COLO668 (cell line): Measurements from ENCODE around the gene TRIM62.
A peak's percentile ranks its signal among the peaks of the same experiment; 100 is the strongest.

Experiments used
- DNase-seq: peaks from one replicate; lab custom pipeline; 2025; ENCODE audit not compliant: unreplicated experiment; lab: John Stamatoyannopoulos, UW

The TRIM62 gene

DNA sequence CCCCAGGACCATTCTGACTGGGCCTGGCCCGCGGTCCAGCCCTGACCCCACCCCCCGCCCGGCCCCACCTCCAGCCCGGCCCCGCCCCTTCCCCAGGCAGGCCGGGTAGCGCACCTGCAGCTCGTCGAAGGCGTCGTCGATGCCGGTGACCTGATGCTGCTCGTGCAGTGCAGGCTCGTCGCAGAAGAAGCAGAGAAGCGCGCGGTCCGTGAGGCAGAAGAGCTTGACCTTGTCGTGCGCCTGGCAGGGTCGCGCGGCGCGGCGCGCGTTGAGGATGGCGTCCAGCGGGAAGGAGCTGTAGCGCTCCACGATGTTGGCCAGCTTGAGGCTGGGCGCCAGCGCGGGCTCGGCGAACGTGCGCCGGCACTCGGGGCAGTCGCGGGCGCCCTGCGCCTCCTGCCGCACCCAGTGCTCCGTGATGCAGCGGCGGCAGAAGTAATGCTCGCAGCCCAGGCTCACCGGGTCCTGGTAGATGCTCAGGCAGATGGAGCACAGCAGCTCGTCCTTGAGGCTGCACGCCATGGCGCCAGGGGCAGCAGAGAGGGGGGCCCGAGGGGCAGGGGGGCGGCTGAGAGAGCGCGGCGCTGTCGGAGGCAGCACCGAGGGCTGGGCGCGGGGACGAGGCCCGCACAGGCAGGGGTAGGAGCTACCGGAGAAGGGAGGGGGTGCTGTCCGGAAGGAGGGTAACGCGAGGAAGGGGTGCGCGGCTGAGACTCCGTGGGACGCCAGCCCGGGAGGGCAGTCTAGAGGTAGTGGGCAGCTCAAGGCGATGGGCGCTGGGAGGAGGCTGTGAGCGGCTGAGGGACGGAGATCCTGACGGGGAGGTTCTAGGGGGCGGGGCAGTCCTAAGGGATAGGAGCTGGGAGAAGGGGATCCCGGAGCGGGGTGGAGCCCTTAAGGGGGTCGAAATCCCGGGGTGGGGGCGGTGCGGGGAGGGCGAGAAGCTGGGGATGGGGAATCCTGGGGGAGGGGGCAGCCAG lies 642 bp downstream of the TRIM62 start:
- peak; percentile 99 for DNase-seq

DNA sequence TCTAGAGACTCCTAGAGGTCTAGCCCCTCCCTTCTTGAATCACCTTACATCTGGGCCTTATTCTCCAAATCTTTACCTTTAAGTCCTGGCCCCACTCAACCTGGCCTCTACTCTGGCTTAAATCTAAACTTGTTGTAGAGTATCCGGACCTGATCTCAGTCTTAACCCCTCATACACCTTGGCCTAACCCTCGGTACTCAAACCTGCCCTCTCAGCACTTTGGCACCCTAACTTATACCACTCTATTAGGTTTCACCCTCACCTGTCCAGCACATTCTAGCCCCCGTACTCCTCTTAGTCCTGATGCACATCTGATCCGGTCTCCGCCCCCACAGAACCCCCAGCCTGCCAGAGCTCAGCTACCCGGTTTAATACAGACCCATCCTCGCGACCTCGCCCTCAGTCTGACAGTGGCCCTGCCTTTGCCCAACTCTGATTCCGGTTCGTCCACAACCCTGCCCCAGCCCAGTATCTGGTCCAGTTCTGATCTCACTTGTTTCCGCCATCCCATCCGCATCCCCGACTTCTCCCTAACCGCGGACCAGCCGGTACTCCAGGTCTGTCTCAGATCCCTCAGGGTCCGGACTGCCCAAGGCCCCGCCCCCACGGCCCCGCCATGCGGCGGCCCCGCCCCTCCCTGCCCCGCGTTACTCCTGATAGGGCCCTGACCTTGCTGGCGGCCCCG lies 1.5 kb downstream of the TRIM62 start:
- DNase-seq, result no peak

DNA sequence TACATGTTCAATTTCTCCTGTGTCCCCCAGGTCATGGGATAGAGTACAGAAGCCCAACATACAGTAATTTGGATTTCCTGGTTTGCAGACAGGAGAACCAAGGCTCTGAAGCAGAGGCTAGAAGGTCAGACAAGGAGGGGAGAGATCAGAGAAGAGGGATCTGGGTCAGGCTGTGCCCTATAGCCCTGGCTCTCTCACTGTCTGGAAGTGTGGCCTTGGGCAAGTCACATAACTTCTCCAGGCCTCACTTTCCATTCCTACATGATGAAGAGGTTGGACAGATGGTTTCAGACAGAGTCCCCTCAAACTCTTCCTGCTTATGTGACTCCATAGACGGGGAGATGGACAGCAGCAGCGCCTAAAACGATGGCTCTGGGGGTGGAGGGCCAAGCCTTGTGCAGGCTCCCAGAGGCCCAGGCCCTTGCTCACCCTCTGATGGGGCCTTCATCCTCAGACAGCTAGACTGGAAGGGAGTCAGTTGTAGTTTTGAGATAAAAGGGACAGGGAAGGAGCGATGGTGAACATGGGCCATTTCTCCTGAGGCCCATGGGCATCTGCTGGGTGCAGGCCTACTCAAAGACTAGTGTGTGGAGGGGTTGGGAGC lies 2.9 kb downstream of the TRIM62 start:
- DNase-seq, result no peak

DNA sequence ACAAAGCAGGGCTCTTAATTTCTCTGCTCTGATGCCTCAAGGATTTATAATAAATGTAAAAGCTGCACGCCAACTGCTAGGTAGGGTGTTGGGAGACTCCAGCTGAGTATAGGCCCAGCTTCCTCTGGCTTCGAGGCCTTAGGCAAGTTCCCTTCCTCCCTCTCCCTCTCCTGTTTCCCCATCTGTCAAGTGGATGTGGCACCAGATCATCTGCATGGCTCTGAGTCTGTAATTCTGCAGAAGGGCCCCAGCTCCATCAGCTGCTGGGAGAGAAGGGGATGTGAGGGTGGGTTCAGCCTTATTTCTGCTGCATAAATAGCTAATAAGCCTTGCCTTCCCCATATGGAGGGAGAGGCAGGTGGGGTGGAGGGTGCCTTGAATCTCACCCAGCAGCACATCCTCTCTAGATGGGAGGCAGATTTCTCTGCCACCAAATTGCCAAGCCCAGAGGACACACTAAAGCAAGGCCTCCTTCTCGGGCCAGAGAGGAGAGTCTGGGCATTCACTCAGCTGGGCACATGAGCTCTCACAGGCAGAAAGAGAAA lies 3.8 kb downstream of the TRIM62 start:
- DNase-seq, result no peak

DNA sequence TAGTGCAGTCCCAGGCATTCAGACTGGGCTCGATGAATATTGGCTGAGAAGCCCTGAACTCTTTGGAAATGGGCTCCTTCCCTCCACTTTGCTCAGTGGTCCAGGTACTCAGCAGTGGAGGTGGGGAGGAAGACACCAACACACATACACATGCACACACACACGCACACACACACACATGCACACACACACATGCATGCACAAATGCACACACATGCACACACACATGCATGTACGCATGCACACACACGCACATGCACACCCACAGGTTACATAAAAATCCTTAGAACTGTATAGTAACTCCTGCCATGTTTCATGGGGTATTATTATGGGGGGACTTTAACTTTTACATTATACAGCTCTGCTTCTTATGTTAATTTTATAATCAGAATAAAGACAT lies 5.0 kb downstream of the TRIM62 start:
- DNase-seq, result no peak

DNA sequence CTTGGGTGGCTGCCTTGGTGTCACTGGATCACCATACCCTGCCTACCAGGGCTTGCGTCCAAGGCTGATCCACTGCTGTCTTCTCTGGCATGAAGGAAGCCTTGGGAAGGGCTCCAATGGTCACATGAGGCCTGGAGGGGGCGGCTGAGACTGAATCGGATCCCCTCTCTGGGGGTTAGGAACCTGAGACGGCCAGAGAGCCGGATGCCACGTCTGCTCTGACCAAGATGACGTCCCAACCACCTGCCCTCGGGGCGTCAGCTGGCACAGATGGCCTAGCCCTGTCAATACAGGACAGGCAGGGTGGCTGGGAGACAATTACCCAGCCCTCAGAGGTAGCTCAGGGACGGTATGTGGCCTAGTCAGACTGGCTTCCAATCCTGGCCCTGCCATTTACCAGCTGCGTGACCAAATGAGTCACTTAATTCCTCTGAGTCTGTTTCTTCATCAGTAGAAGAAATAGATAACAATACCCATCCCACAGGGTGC lies 5.4 kb downstream of the TRIM62 start:
- DNase-seq, result peak; percentile 78

DNA sequence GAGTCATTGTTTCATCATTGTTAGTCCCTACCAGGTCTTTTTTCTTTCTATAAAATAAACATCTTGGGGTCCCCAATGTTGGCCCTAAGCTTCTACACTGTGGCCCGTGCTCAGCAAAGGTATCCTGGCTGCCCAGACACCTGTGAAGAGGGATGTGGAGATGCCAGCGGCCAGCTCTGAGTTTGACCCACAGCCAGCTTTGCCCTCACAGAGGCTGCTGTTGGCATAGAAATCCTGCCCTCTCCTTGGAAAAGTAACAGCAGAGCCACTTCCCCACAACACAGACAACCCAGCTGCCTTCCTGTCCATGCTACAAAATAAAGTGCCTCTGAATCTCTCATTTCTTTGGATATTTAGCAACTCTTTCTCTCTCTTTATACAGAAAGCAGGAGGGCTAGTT lies 6.0 kb downstream of the TRIM62 start:
- DNase-seq, result no peak

DNA sequence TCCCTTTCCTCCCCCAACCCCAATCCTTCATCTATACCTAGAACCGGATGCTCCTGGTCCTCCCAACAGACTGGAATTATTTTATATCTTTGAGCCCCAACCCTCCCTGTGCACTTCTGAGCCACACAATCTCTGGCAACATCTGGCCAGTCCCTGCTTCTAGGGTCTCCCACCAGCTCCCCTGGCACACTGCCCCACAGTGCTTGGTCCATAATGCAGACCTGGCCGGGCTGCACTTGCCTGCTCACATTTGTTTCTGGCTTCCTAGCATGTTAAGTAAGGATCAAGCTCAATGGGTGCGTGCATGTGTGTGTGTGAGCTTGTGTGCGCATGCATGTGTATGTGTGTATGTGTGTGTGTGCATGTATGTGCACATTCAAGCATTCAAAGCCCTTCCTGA lies 8.8 kb downstream of the TRIM62 start:
- no peak for DNase-seq

DNA sequence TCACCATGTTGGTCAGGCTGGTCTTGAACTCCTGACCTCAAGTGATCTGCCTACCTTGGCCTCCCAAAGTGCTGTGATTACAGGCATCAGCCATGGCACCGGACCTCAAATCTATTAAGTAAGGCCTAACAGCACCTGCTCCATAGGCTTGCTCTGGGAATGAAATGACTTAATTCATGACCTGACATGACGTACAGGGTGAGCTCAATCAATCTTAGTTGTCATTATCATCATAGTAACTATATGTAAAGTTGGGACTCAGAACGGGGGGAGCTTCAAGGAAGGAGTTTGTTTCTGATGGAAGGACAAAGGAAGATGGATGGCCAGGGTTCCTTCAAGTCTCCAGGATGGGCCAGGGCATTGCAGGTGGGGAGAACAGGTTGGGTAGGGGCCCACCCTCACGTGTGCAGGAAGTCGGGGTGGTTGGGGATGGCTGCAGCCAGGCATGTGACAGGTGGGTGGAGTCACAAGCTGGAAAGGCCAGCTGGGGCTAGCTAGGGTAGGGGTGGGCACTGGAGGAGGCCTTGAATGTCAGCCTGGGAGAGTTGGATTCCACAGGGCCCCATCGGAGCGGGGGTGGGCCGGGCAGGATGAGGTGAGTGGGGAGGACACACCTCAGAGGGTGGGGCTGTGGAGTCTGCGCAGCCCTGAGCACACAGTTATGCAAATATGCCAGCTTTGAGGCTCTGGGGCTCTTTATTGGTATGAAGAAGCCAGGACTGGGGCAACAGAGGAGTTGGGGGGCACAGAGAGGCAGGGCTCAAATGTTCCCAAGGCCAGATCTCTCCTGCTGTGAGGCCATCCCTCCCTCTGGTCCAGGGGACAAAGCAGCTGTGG lies 9.6 kb downstream of the TRIM62 start:
- no peak for DNase-seq

DNA sequence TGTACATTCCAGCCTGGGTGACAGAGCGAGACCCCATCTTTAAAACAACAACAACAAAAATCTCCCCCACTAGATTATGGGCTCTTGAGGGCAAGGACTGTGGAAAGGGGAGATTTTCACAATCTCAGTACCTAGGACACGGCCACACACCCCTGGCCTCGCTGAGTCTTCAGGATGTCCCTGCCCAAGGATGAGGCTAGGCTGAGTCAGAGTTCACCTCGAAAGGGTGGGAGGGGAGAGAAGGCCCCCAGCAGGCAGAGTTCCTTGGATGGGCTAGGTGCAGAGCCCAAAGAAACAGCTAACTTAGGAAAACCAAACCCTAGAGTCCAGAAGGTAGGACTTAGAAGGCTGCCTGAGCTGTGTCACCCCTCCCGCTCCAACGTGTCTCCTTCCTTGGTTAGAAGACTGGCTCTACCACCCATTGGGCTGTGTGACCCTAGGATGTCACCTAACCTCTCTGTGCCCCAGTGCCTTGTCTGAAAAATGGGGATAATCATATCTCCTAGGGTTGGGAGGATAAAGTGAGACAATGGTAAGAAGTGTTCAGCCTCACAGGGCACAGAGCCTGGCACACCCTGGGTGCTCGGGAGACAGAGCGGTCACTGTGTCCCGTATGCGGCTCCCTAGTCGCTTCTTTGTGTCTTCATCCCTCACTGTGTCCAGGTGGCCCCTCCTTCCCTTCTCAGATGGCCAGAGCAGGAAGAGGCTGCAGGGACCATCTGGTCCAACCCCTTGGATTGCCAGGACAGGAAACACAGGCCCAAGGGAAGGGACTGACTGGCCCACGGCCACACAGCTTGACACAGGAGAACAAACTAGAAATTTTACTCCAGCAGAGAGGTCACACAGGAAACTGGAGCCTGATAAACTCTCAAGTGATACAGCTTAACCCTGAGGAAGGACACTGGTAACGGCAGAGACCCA lies 11.2 kb downstream of the TRIM62 start:
- no peak for DNase-seq

DNA sequence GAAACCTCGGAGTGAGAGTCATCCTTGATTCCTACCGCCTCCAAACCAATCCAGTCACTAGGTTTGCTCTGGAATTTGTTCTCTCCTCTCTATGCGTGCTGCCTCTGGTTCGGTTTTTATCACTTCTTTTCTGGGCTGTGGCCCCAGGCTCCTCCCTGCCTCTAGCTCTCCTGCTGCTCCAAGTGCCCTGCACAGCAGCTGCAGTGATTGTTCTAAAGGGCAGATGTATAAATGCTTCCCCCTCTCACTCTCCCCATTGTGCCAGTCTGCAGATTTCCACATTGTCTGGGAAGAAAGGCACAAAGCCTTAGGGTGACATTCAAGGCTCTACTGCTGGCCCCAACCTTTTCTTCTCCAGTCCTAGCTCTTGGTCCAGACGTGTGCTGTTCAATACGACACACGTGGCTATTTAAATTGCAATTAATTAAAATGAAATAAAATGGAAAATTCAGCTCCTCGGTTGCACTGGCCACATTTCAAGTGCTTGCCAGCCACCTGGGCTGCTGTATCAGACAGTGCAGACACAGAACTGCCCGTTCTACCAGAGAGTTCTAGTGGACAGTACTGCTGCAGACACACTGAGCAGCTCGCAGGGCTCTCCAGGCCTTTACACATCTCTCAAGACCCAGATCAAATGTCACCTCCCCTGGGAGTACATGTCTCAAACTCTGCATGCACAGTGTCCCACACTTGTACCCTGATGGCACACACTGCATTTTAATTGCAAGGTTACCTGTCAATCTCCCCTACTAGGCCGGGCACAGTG lies 12.4 kb downstream of the TRIM62 start:
- DNase-seq, result no peak

DNA sequence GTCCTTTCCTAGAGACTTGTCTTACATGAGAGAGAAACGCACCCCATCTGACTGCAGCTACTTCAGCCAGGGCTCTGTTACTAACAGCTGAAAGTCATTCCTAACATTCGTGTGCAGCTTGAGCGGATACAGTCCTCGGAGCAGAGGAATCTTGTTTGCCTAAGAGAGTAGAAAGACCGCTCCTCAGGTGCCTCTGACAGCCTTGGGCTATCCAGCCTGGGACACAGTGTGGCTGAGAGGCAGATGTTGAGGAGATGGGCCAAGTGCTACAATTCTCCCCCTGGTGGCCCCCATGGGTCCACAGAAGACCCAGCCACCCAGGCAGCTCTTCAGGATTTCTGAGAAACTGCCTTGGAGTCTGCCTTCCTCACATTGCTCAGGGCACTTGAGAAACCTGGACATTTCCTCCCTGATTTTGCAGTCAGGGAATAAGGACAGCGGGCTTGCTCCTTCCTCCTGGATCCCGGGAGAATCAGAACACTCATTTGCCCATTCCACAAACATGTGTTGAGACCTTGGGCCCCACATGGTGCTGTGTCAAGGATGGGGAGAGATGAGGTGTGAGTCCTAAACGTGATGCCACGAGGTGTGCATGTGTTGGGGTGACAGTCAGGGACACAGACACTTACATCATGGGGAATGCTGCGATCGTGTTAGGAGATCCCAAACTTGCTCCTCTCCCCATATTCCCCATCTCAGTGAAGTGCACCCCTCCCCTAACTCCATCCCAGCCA lies 13.1 kb downstream of the TRIM62 start:
- no peak for DNase-seq

DNA sequence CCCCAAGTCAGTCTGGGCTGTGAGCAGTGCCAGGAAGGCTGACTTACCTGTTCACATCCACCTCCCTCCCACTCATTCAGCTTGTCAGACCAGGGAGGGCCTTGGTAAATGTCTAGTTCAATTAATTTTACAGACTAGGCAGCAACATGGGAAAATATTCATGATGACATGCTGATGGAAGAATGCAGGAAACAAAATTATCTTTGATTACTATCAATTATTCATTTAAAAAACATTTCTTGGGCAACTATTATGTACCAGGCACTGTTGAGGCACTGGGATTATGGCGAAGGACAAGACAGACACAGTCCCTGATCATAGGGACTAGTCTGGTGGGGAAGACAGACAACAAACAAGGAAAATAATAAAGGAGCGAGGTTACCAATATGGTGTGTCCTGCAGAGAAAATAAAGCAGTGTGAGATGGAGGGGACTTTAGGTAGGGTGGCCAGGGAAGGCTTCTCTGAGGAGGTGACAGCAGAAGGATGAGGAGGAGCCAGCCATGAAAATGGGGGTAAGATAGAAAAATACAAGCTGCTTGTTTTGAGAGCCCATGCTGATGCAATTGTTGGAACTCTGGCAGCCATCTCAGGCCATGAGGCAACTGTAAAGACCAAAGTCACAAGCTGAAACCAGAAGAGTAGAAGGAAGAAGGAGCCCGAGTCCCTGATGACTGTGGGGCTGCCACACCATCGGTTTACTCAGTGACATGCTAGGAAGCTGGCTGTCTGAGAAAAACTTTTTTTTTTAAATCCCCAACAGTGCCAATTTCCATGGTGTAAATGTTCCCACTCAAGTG lies 14.0 kb downstream of the TRIM62 start:
- no peak for DNase-seq

DNA sequence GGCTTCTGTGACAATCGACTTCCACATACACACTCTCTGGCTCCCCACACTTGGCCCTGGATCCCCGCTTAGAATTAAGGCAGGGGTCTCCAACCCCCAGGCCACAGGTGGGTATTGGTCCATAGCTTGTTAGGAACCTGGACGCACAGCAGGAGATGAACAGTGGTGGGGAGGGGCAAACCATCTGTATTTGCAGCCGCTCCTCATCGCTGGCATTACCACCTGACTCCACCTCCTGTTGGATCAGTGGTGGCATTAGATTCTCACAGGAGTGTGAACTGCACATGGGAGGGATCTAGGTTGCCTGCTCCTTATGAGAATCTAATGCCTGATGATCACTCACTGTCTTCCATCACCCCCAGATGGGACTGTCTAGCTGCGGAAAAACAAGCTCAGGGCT lies 16.0 kb downstream of the TRIM62 start:
- no peak for DNase-seq

DNA sequence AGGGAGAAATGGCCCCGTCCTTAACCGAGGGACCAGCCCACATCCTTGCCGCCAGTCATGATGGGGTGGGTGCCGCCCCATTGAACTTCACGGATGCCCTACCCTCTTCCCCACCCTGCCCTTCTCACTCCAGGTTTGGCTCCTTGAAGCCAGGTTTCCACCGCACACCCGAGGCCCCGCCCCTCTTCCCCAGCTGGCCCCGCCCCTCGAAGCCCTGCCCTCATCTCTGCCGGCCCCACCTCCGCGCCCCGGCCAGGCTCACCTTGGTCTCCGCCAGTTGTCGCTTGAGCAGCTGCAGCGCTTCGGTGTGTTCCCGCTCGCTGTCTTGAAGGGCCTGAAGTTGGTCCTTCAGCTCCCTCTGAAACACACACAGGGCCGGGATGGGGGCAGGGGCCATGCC lies 16.6 kb downstream of the TRIM62 start:
- no peak for DNase-seq

DNA sequence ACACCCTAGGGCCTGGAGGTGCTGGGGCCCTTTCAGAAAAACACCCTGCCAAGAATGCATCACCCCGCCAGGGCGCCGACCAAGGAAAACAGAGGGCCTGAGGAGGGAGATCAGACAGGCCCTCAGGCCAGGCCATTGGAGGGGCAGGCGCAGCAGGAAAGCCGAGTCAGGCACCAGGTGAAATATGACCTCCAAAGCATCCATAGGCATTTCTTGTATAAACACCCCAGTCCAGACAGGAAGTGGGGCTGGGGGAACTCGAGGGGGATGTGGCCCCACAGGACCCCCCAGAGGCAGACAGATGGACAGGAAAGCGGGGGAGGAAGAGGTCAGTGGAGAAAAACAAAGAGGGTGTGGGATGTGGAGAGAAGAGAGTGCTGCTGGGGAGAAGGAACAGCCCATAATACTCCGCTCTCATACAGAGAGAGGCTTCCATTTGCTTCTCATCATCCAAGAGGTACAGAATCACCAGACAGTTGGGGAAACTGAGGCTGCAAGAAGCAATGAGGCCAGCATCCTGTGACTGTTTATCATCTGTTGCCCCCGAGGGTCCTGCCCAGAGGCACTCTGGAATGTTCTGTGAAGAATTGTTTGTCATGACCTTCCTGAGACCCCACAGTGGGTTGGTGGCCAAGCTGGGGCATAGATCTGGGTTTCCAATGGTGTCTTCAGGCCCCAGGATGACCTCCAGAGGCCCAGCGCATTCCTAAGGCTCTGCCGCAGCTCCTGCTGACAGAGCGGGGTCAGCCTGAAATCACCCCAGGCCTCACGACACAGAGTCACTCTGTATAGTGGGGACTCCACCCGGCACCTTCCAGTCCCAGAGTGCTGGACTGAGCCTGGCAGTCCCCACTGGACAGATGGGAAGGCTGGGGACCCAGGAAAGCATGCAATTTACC lies 18.0 kb downstream of the TRIM62 start:
- no peak for DNase-seq
